IPS-11a (cell line): ENCODE measurements around the gene MYH7.
"Not testable (repeated sequence)": the region's sequence is repeated elsewhere in the genome, so short reads cannot be mapped to it uniquely, and the experiment has no call there.

Source experiments
- H3K4me3 ChIP-seq: one replicate; pipeline ENCODE4 v1.5.1; 2013; ENCODE audit warnings: low read depth, low read length, control low read depth

Gene MYH7

GRCh38 chr14:23435543-23436326 lies at the start of gene MYH7:
Gene MYH7 (minus strand): TSS chr14:23435660. CDS start chr14:23433732, 1,928 bp downstream.
- no peak within 1 kb of the TSS for H3K4me3 ChIP-seq

GRCh38 chr14:23483236-23483854 lies 47.9 kb upstream of the MYH7 start:
- no peak overlapping the region for H3K4me3 ChIP-seq

GRCh38 chr14:23482823-23483148 lies 47.3 kb upstream of the MYH7 start:
- no peak overlapping the region for H3K4me3 ChIP-seq

GRCh38 chr14:23481979-23482822 lies 46.7 kb upstream of the MYH7 start:
- no peak overlapping the region for H3K4me3 ChIP-seq

- H3K4me3 ChIP-seq = no peak overlapping the region
These were observed 46.0 kb upstream of the MYH7 start for GRCh38 chr14:23481362-23481970.

- H3K4me3 ChIP-seq = no peak overlapping the region
These were observed 42.8 kb upstream of the MYH7 start for GRCh38 chr14:23478109-23478759.

- H3K4me3 ChIP-seq = no peak overlapping the region
These were observed 35.5 kb upstream of the MYH7 start for GRCh38 chr14:23470947-23471346.

- H3K4me3 ChIP-seq = peak overlapping the region; percentile 100
These were observed 34.5 kb upstream of the MYH7 start for GRCh38 chr14:23469906-23470403.

GRCh38 chr14:23469127-23469905 lies 33.9 kb upstream of the MYH7 start, which contains the start of gene NGDN:
Gene NGDN (plus strand): TSS chr14:23469703. CDS start chr14:23469716, 13 bp downstream.
- peak within 1 kb of the TSS; percentile 100 for H3K4me3 ChIP-seq

GRCh38 chr14:23468704-23469126 lies 33.3 kb upstream of the MYH7 start:
- peak overlapping the region; percentile 21 for H3K4me3 ChIP-seq

GRCh38 chr14:23465261-23465660 lies 29.8 kb upstream of the MYH7 start:
- H3K4me3 ChIP-seq = no peak overlapping the region

GRCh38 chr14:23464700-23465099 lies 29.2 kb upstream of the MYH7 start:
- no peak overlapping the region for H3K4me3 ChIP-seq

GRCh38 chr14:23460960-23461359 lies 25.5 kb upstream of the MYH7 start:
- no peak overlapping the region for H3K4me3 ChIP-seq

- no peak overlapping the region for H3K4me3 ChIP-seq
These were observed 22.4 kb upstream of the MYH7 start for GRCh38 chr14:23457587-23458445.

- not testable (repeated sequence) for H3K4me3 ChIP-seq
These were observed 21.6 kb upstream of the MYH7 start for GRCh38 chr14:23456883-23457586.

- H3K4me3 ChIP-seq = no peak overlapping the region
These were observed 19.0 kb upstream of the MYH7 start for GRCh38 chr14:23454445-23454856.

- H3K4me3 ChIP-seq = no peak overlapping the region
These were observed 16.8 kb upstream of the MYH7 start for GRCh38 chr14:23452237-23452636.

- H3K4me3 ChIP-seq = no peak overlapping the region
These were observed 14.9 kb upstream of the MYH7 start for GRCh38 chr14:23450379-23450778.
